ENCODE measurements around the gene GRIP1.

DNA sequence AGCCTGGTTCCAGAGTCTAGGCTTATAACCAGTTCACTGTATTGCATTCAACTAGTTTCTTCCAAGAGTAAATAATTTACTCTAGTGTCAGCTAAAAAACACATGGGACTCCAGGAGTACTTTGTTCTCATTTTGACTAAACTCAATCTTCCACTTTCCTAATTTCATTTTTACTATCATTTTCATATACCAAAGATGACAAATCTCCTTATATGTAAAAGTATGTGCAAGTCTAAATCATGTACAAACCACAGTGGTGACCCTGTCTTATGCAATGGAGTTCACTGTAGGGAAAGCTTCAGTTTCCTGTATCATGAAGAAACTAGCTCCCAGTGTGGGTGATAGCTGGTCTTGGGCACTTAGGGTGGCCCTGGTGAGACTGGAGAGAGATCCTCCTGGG, 225.0 kb downstream of the GRIP1 start:
- TF ChIP-seq POLR2A (IDR thresholded peaks at IDR 0.05), result no peak
- TF ChIP-seq EP300 (IDR thresholded peaks at IDR 0.05), result no peak
- no peak for TF ChIP-seq CTCF (IDR thresholded peaks at IDR 0.05)
